Fibroblast of upper back skin (primary cell): ENCODE data around the gene GPC6.

Experiments
- DNase-seq: peaks from one replicate; pipeline ENCODE4 v3.0.0-alpha.2; 2013

The GPC6 gene

DNA sequence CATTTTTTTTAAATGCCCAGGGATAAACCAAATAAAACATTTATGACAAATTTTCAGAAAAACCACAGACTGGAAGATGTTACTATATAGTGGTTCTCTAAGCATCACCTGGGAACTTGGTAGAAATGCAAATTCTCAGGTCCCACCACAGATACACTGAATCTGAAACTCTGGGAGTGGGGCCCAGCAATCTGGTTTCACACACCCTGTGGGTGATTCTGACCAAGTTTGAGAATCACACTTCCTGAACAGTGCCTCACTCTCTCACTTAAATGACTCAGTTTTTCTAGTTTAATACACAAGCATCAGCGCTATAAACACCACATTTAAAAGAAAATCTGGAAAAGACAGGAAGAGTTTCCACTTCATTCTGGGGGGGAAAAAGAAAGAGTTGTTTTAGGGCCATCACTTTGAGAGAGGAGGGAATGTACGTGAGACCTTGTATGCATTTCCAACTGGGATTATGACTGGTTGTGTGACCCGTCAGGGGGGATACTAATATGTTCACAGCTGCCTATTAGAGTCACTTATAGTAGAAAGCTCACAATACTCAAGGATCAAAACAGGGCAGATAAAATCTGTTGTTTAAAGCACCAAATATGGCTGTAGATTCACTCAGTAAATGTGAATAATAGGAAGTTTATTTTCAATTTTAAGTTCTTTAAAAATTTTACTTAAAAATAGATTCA, 567.7 kb downstream of the GPC6 start:
- DNase-seq = no peak

DNA sequence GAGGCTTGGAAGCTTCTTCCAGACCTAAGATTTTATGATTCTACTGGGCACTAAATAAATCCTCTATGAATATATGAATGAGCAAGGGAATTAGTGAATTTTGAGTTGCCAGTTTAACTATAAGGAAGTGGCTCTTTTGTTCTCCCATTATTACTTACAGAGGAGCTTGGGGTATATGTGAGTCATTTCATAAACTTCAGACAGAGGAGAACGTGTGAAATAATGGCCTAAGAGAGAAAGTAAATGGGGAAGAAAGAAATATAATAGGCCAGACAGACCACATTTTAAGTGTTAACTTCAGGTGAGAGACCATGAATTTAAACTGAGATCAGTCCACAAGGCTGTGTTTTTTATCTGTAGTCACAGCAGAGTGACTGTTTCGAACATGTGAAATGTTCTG, 570.9 kb downstream of the GPC6 start:
- DNase-seq = no peak

DNA sequence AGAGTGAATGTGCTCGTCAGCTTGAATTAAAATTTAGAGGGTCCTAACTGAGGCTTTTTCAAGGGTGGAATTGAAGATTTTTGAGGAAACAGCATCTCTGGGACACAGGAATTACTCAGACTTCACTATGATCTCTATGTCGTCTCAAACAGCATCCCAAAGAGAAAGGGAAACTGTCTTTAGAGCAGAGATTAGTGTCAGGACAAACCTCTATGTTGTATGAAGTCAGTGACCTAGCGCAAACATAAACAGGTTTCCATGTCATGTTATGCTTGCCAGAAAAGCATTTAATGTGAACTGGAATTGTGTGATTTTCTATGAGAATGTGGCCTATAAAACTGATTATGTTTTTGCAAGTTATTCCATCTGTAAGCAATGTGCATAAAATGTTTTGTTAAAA, 573.7 kb downstream of the GPC6 start:
- DNase-seq = no peak

DNA sequence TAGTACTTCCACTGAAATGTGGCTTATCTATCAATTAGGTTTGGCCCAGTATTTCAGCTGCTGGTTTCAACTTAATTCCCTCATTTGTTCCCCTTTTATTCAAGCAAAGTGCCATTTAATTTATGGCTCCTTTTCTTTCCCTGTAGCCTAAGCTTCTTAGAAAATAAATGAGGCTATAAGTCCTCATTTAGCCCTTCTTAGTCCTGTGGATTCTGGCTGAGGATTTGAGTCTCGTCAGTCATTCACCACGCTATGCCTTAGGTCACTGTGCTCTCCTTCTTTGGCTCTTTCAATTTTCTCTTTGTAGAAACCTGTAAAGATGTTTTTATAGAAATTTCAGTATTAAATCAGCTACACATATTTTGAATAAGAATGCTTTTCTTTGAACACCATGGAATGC, 579.1 kb downstream of the GPC6 start:
- DNase-seq = no peak

DNA sequence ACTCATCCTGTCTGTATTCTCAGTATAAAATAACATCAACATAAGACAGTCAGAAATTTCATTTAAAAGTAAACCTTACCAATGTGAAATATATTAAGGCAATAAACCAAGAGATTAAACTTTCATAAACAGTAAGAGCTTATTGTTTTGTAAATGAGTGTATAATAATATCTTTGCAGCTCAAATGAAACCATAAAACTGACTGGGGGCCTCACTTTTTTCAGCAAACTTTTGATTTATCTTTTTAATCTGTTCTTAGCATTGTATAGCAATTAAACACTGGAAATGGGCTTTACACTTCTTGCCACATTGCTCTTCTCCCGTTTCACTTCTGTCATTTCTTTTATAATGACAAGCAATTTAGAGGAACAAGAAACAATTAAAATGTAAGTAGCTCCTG, 580.3 kb downstream of the GPC6 start:
- DNase-seq = no peak

DNA sequence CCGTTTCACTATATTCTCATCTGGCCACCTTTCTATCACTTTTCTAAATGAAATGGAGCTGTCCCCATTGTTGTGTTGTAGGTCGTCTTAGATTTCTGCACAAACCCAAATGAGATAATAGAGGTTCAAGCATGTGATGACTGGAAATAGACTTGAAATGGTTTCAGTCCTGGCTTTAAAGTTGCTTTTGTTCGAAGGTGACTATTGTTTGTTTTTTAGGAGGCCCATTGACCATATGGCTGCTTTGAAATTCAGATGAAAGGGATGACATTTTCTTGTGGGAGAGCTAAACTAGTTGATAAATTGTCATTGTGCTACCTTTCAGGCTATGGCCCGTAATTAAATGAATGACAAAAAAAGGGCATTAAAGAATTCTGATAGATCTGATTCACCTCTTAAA, 583.7 kb downstream of the GPC6 start:
- DNase-seq = no peak

DNA sequence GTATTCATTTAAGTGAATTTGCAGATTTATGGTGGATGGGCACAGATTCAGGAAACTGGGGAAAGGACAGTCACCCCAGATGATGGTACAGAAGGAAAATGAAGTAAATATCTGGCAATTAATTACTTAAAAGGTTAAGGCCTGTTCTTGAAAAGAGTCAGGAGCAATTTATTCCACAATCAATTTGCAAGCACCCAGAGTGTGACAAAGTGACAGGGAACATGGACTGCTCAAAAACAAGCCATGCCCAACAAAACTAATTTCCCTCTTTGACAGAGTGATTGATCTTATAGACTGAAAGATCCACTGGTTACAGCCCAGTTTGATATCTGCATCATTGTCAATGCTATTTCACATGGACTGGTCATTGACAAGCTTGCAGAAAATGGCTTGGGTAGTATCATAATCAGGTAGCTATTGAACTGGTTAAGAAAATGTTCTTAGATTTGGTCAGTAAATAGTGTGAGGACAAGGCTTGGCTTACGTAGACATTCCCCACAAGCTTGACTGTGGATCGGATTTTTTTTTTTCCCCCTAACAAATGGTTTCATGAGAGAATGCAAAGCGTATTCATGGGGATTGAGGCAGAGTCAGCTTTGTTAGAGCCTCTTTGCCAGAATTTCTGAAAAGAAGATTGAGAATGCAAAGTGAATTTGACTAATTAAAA, 584.6 kb downstream of the GPC6 start:
- no peak for DNase-seq

DNA sequence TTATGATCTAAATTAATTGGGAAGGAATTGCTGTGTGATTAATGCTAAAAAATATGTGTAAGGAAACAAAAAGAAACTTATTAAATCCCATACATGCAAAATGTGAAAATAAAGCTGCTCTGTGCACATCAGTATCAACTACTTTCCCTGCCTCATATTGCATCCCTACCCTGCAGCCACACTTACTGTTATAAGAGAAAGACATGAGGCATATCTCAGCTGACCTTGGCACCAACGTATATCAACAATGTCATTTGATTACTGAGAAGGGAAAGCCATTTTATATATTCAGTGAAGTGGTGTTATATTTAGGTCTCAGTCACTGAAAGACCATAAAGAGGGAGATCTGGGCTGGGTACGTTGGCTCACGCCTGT, 585.1 kb downstream of the GPC6 start:
- no peak for DNase-seq

DNA sequence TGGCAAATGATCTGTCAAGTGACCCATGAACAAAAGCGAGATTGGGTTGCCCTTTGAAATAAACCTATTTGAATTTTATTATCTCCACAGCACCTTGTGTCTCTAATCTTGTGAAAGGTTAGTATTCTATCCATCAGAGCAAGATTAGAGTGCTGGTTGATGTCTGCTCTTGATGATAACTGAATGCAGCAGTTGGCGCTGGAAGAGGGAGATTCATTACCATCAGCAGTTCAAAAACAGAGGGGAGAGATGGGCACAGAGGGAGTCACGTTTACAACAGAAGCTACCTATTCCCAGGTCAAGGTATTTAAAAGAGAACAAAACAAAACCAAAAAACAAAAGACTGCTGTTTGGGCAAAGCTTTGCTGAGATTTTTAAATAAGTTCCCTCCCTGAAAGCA, 588.1 kb downstream of the GPC6 start:
- no peak for DNase-seq

DNA sequence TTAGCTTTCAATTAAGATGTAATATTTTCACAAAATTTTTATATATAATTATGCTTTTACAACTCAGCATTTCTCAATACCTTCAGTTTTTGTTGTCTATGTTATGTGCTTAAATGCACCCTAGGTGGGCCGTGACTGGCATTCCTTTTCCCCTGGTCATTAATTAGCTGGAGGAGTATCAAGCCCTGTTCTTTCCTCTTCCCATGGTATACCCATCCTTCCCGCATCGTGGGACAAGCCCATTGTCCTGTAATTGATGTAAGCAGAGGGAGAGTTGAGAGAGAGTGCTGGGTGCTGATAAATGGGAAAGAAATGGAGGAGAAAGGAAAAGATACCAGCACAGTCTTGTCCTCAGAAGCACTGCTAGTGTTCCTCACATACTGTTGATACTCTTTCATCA, 591.7 kb downstream of the GPC6 start:
- no peak for DNase-seq

DNA sequence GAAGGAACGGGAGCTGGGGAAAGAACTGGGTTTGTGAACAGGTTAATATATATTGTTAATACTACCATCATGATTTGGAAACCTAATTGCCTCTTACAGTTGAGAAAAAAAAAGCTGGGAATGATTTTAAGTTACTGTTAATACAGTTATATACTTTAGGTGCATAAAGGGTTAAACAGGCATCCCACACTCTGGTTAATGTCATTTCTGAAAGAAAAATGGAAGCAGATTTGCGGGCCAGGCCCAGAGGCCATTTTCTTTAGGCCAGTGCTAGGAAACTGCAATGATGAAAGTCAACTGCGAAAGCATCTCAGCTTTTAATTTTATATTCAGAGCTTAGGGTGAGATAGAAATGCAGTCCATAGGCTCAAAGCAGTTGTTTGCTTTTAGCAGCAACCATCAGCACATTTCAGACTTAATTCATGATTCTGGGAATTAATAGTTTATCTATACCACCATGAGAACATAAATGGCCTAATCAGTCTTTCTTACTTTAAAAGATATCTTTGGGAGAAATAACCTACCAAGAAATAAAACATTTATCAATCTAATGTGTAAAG, 592.8 kb downstream of the GPC6 start:
- DNase-seq = no peak

DNA sequence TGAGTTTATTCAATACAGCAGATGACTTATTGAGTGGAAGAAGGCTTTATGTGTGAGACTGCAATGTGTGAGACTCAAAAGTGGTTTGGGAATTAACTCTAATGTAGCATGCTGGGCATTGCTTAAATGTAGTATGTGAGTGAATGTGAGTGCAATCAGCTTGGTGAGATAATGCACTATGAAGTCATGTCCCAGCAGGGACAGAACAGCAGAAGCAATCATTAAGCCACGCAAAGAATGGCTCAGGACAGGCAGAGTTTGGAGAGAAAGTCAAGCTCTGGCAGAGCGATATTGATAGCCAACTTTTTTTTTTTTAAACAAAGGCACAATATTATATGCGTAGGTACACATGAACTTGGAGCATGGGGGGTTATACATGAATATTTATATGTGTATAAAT, 597.7 kb downstream of the GPC6 start:
- no peak for DNase-seq

DNA sequence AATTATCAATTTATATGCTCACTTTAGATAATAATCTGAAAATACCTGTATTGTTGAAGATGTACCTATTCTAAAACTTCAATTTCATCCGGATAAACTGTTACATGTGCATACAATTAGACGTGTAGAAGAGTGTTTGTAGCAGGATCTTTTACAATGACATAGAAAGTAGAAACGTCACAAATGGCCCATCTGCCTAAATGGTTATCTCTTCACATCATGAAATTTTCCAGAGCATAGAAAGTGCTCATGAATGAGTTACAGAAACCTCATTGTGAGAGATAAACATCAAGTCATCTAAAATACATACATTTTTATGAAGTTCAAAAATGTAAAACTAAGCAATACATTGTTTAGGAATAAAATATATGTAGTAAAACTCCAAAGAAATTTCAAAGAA, 607.4 kb downstream of the GPC6 start:
- DNase-seq = no peak

DNA sequence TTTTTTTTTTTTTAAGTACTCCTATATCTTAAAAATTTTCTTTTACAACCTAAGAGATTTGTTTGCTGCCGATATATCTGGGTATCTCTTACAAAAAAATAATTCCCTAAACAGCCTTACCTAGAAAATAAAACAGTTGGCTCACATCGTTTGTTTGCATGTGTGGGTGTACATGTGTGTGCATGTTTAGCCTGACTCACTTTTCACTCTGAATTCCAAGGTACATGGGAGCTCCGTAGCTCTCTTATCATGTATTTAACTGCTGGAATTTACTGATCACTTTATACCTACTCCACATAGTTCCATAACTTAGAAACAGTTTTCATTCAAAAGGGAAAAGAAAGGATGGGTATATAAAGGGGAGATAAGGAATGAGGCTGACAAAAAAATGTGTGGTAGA, 616.5 kb downstream of the GPC6 start:
- DNase-seq = no peak

DNA sequence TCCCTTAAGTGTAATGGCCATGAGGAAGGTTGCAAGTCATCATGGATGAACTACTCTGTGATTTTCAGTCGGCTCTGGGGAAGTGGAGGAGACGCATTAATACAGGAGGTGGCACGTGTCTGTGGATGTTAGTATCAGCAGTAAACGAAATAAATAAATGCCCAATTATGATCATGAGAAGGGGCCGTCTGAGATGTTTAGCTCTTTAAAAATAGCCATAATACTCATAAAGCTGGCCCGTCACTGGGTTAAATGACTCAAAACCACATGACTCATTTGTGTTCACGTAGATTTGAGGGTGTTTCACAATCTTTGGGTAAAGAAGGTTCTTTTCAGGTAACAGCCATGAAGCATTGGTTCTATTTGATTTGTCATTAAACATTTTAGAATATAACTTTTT, 620.6 kb downstream of the GPC6 start:
- DNase-seq = peak; percentile 70

DNA sequence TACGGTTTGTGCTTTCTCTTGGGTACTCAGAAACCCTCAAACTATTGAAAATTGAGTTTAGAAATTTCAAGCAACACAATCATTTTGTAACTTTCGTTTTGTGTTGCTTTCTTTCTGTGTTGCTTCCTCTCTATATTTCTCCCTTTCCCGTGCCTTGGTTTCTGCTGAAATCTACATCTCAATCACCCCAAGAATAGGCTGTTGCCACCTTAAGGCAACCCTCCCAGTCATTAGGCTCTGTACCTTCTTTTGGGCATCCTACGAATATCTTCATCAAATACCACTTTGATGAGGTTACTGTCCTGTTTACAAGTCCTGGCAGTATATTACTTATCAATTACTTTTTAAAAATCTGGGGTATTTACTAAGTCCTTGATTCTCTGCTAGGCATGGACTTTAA, 621.6 kb downstream of the GPC6 start:
- DNase-seq = no peak

DNA sequence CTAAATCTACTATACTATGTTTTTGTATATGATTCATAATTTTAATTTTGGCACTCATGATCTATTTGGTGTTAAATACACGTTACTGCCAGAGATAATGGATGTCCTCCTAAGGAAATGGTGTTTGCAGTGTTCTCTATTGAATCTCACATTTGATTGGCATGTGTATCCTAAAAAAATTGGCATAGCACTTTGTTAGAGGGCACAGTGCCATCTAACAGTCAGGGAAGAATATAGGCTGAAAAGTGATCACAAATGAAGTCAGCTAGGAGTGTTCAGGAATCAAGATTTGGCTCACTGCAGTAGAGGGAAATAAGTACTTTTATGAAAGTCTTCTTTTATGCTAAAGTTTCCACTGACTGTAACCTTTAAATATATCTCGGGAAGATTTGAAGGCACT, 624.6 kb downstream of the GPC6 start:
- DNase-seq = no peak

DNA sequence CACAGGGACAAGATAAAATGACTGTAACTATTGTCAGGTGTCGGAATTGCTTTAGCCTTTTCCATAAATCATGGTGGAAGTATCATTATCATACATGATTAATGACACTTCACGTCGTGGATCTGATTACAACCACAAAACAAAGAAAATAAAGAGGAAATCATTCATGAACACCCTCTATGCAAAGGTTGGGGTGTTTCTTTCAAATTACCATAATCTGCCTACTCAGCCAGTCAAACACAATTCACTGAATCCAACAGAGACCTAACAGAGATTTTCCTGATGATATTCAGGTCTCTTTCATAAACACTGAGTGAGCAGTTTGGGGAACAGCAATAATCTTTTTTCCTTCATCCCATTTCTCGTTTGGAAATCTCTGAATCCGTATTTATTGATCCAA, 627.3 kb downstream of the GPC6 start:
- DNase-seq = no peak

DNA sequence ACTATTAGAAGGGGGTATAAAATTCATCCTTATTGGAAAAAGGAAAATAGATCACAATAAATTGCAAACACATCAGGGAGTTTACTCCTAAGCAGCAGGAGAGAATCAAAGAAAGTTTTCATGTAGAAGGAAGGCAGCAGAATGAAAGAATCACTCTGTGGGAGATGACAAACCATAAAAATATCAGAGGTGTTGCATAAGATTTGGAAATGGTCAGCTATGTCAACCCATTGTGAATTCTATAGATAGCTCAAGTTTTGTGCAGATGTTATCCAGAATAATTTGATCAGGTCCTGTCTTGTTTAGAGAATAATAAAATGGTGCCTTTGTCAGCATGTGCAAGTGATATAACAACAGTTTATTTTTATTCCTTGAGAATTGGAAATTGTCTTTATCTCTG, 630.5 kb downstream of the GPC6 start:
- DNase-seq = peak; percentile 66

DNA sequence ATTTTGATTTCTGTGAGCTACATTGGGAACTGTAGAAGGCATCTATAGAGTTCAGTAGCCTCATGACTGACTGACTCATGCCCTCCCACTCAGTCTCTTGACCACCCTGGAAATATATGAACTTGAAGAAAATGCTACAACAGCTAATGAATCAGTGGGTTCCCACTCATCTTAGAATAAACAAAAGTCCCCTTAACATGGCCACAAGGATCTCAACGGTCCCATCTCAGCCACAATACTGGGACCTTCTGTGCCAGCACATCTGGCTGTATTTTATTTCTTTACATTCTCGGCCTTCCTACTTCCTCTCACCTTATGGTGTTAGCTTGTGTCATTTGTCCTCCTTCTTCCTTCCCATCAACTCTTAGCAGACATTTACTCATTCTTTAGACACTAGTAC, 633.1 kb downstream of the GPC6 start:
- peak; percentile 54 for DNase-seq

DNA sequence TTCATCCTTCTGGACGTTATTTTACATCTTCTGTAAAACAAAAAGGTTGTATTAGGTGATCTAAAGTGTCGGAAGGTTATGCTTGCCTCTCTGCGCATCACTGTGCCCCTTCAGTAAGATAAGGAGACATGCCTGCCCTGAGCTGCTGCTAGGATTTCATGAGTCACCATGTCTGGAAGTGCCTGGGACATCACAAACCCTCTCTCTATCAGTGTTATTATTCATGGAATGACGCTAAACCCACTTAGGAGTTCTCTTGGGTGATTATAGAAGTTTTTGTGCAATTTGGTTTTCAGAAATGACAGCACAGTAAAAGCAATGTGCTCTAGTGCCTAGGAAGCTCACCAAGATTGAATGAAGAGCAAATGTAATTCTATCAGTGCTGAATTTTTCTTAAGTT, 635.2 kb downstream of the GPC6 start:
- DNase-seq = peak; percentile 77

DNA sequence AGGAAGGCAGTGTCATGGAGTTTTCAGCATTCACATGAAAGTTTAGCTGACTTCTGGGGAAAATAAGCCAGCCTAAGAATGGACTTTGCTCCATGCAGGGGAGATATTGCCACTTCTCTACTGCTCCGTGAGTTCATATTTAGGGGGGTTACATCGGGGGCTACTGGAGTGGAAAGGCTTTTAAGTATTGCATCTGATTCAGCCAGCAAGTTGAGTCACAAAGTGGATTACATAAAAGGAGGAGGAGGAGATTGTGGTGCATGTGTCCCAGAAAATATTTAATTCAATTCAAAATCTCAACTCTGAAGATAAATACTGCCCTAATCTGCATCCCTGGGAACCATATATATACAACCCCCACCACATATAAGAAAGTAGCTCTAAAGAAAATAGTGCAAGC, 635.7 kb downstream of the GPC6 start:
- peak; percentile 44 for DNase-seq

DNA sequence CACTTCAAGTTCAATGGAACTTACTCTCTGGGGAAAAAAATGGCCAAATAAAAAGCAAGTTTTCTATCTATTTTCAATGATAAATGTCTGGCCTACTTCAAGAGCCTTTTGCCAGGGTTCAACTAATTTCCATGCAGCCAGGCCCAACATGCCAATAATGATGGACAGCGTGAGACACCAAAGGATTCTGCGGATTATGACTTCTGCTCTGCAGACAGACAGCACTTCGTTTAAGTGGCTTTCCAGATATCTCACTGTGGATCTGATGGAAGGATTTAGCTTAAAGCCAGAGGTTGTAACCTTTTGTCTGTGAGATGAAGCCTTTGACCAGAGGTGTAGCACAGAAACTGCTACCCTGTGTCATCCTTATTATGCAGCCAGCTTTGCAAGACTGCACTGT, 638.6 kb downstream of the GPC6 start:
- no peak for DNase-seq

DNA sequence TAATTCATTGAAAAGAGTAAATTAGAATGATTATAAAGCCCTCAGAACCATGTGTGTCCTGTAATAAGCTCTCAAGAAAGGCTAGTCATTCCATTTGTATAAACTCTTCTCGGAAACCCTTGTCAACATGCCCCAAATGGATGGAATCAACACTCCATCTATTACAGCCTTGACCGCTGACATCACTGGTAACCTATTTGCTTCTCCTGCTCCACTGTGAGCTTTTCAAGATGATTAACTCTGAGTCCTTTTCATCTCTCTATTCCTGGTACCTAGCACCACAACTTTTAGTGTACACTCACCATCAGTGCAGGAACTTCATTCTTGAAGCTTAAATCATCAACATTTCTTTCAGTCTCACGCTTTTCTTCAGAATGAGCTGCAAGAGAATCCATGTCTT, 640.9 kb downstream of the GPC6 start:
- peak; percentile 73 for DNase-seq

DNA sequence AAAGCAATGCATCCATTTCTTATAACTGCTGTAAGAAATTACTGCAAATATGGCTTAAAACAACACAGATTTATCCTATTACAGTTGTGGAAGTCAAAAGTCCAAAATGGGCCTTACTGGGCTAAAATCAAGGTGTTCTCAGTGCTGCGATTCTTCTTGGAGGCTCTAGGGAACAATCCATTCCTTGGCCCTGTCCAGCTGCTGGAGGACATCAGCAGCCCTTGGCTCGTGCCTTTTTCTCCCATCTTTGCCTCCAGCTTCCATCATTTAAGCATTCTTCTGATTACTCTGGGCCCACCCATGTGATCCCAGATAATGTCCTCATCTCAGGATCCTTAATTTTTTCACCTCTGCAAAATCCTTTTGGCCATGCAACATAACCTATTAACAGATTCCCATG, 645.8 kb downstream of the GPC6 start:
- DNase-seq = no peak
